ENCODE measurements around the gene BIRC6.
"Not testable (repeated sequence)": the region's sequence is repeated elsewhere in the genome, so short reads cannot be mapped to it uniquely, and the experiment has no call there.

Gene BIRC6, protein sequence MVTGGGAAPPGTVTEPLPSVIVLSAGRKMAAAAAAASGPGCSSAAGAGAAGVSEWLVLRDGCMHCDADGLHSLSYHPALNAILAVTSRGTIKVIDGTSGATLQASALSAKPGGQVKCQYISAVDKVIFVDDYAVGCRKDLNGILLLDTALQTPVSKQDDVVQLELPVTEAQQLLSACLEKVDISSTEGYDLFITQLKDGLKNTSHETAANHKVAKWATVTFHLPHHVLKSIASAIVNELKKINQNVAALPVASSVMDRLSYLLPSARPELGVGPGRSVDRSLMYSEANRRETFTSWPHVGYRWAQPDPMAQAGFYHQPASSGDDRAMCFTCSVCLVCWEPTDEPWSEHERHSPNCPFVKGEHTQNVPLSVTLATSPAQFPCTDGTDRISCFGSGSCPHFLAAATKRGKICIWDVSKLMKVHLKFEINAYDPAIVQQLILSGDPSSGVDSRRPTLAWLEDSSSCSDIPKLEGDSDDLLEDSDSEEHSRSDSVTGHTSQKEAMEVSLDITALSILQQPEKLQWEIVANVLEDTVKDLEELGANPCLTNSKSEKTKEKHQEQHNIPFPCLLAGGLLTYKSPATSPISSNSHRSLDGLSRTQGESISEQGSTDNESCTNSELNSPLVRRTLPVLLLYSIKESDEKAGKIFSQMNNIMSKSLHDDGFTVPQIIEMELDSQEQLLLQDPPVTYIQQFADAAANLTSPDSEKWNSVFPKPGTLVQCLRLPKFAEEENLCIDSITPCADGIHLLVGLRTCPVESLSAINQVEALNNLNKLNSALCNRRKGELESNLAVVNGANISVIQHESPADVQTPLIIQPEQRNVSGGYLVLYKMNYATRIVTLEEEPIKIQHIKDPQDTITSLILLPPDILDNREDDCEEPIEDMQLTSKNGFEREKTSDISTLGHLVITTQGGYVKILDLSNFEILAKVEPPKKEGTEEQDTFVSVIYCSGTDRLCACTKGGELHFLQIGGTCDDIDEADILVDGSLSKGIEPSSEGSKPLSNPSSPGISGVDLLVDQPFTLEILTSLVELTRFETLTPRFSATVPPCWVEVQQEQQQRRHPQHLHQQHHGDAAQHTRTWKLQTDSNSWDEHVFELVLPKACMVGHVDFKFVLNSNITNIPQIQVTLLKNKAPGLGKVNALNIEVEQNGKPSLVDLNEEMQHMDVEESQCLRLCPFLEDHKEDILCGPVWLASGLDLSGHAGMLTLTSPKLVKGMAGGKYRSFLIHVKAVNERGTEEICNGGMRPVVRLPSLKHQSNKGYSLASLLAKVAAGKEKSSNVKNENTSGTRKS (N-terminal part only)
- total RNA-seq, result 154 to 559 (median 408) reads per million in 18 experiments

DNA sequence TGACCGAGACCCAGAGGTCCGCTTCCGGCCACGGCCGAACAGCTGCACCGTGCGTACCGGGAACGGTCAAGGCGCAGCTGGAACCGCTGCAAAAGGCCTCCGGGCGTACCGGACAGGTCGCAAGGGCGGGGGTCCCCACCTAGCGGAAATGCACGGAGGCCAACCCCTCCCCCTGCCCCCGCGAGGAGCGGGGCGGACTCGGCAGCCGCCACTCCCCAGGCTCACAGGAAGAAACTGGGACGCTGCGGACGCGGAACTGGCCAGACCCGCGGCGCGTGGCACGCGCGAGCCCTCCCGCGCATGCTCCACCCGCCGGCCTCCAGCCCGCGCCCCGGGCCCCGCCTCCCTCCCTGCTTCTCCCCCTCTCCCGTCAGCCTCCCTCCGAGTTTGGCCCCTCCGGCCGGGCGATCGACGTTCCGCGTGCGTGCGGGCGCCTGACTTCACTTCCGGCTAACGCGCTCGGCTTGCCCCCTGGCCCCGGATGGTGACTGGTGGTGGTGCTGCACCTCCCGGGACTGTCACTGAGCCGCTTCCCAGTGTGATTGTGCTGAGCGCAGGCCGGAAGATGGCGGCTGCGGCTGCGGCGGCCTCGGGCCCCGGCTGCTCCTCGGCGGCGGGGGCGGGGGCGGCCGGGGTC, at the start of gene BIRC6:
Gene BIRC6 (plus strand): TSS at position 343 of the 637 bp plus-strand sequence. CDS start 139 bp downstream, at position 482.
- DNase-seq, result peak; percentile 99

- no peak for DNase-seq
Observed at GRCh38 chr2:32310577-32310976, 46.2 kb upstream of the BIRC6 start.

GRCh38 chr2:32314886-32315285, 41.9 kb upstream of the BIRC6 start:
- DNase-seq, result no peak

DNA sequence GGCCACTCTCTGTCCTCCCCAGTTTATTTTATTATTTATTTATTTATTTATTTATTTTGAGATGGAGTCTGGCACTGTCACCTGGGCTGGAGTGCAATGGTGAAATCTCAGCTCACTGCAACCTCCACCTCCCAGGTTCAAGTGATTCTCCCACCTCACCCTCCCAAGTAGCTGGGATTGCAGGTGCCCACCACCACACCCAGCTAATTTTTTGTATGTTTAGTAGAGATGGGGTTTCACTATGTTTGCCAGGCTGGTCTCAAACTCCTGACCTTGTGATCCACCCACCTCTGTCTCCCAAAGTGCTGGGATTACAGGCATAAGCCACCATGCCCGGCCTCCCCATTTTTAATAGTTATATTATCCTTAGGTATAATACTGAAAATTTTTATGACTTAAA, 28.1 kb upstream of the BIRC6 start:
- not testable (repeated sequence) for DNase-seq

DNA sequence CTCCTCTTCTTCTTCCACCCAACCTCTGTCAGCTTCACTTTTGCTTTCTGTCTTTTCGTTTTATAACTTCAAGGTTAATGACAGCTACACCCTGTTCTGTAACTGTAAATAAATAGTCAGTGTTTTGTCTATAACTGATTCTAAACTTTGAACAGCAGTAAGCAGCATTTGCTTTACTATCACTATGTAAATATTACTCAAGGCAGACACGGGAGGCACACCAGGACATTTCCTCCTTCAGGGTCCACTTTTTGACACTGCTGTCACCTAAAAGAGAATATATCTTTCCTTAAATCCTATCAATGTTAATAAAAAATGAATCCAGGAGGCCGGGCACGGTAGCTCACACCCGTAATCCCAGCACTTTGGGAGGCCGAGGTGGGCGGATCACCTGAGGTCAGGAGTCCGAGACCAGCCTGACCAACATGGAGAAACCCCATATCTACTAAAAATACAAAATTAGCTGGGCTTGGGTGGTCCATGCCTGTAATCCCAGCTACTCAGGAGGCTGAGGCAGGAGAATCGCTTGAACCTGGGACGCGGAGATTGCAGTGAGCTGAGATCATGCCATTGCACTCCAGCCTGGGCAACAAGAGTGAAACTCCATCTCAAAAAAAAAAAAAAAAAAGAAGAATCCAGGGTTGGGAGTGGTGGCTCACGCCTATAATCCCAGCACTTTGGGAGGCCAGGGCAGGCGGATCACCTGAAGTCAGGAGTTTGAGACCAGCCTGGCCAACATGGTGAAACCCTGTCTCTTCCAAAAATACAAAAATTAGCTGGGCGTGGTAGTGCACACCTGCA, 27.4 kb upstream of the BIRC6 start:
- not testable (repeated sequence) for DNase-seq

DNA sequence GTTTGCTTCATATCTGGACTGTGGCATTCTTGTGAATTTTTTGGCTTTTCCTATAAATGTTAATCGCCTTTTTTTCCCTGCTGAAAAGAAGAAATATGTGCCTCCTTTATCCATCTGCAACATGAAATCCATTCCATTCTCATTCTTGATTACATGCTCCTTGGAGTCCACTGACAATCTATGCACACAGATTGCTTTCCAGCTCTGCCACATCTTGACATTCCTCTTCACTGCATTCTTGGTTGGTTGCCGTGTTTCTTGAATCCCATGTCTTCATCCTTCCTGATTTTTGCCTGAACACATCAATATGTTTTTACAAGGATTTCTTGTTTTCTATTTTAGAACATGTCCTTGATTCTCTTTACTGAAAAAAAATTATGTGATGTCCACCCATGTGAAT, 26.7 kb upstream of the BIRC6 start:
- DNase-seq, result no peak

GRCh38 chr2:32342801-32343200, 14.0 kb upstream of the BIRC6 start:
- DNase-seq, result no peak

DNA sequence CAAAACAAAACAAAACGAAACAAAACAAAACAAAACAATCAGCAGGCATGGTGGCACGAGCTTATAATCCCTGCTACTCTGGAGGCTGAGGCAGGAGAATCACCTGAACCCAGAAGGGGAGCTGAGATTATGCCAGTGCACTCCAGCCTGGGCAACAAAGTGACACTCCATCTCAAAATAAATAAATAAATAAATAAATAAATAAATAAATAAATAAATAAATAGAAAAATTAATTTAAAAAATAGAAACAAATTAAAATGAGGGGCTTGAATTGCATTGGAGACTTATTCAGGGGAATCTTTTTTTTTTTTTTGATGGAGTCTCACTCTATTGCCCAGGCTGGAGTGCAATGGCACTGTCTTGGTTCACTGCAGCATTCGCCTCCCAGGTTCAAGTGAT, 6.0 kb upstream of the BIRC6 start:
- DNase-seq, result not testable (repeated sequence)

GRCh38 chr2:32355976-32356680, 695 bp upstream of the BIRC6 start:
- no peak for DNase-seq

- peak; percentile 25 to 34 for DNase-seq
Observed at GRCh38 chr2:32357318-32358110, 691 bp downstream of the BIRC6 start.

GRCh38 chr2:32358111-32358482, 1.3 kb downstream of the BIRC6 start:
- no peak for DNase-seq

GRCh38 chr2:32360416-32360815, 3.6 kb downstream of the BIRC6 start:
- no peak for DNase-seq

DNA sequence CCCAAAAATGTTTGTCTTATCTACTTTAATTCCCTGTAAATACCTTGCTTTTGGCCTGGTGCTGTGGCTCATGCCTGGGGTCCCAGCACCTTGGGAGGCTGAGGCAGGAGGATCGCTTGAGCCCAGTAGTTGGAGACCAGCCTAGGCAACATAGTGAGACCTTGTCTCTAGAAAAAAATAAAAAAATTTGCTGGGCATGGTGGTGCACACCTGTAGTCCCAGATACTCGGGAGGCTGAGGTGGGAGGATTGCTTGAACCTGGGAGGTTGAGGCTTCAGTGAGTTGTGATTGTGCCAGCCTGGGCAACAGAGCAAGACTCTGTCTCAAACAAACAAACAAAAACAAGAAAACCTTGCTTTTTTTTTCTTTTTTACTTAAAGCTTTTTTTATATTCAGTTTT, 6.2 kb downstream of the BIRC6 start:
- not testable (repeated sequence) for DNase-seq

- no peak for DNase-seq
Observed at GRCh38 chr2:32363597-32363996, 6.8 kb downstream of the BIRC6 start.

- not testable (repeated sequence) for DNase-seq
Observed at GRCh38 chr2:32364290-32364689, 7.5 kb downstream of the BIRC6 start.

DNA sequence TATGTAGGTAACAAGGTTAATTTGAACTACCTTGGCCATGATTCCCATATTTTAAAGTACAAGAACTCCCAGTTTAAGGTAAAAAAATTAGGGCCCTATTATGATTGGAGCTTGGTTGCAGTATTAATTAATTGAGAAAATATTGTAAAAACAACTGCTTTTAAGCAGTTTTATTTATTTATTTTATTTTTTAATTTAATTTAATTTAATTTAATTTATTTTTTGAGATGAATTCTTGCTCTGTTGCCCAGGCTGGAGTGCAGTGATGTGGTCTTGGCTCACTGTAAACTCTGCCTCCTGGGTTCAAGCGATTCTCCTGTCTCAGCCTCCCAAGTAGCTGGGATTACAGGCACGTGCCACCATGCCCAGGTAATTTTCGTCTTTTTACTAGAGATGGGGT, 8.9 kb downstream of the BIRC6 start:
- DNase-seq, result not testable (repeated sequence)

DNA sequence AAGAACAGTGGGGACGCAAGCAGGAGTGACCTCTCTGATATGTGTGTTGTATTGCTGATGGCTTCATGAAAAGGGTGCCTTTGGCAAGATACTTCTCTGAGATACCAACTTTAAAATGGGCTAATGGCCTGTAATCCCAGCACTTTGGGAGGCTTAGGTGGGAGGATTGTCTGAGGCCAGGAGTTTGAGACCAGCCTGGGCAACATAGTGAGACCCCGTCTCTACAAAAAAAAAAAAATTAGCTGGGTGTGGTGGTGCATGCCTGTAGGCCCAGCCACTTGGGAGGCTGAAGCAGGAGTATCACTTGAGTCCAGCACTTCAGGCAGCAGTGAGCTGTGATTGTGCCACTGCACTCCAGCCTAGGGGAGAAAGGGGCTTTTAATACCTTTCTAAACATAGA, 9.8 kb downstream of the BIRC6 start:
- DNase-seq, result no peak

- no peak for DNase-seq
Observed at GRCh38 chr2:32369222-32369621, 12.4 kb downstream of the BIRC6 start.

- not testable (repeated sequence) for DNase-seq
Observed at GRCh38 chr2:32370942-32371341, 14.1 kb downstream of the BIRC6 start.

Data from inflammatory macrophage (primary cell).